ENCODE results near the gene KRT86. TPM values are rescaled to one million over a fixed set of nuclear protein-coding genes. Genes with fewer than 3 reads are reported as not detected.
"Not testable (repeated sequence)": the region's sequence is repeated elsewhere in the genome, so short reads cannot be mapped to it uniquely, and the experiment has no call there.

Gene KRT86
- total RNA-seq, 2 experiments from 2014 or later = not detected

GRCh38 chr12:52285851-52286530 lies 11.5 kb downstream of the KRT86 start:
- CTCF ChIA-PET = no interaction called here
- POLR2A ChIA-PET = no interaction called here

GRCh38 chr12:52286857-52287785 lies 12.7 kb downstream of the KRT86 start:
- CTCF ChIA-PET, POLR2A ChIA-PET: not testable (repeated sequence)

GRCh38 chr12:52287816-52288805 lies 13.7 kb downstream of the KRT86 start:
- CTCF ChIA-PET = not testable (repeated sequence)
- POLR2A ChIA-PET = interaction anchor here (0.6 kb wide), 1 partner anchor 92 kb away, joined by 3 read pairs; no protein-coding TSS in a partner anchor

GRCh38 chr12:52290483-52291134 lies 16.2 kb downstream of the KRT86 start:
- CTCF ChIA-PET, POLR2A ChIA-PET: not testable (repeated sequence)

GRCh38 chr12:52291267-52291935 lies 17.0 kb downstream of the KRT86 start, which contains the start of gene KRT81:
TSS of gene KRT81 (minus strand) at chr12:52291534. CDS start at chr12:52291465, 69 bp downstream.
- POLR2A ChIA-PET = no interaction called here

GRCh38 chr12:52293926-52294325 lies 19.5 kb downstream of the KRT86 start:
- POLR2A ChIA-PET = no interaction called here
- CTCF ChIA-PET = interaction anchor here (1.9 kb wide), 1 partner anchor 15 kb away, joined by 7 read pairs; no protein-coding TSS in a partner anchor

More at GRCh38 chr12:52291267-52291935, 17.0 kb downstream of the KRT86 start, which contains the start of gene KRT81:
- CTCF ChIA-PET = no interaction called here

GRCh38 chr12:52294803-52295202 lies 20.4 kb downstream of the KRT86 start:
- ChIA-PET POLR2A (no interaction called here), CTCF (interaction anchor here (1.9 kb wide), 1 partner anchor 16 kb away, joined by 7 read pairs; no protein-coding TSS in a partner anchor)

GRCh38 chr12:52295663-52296062 lies 21.2 kb downstream of the KRT86 start:
- ChIA-PET CTCF (interaction anchor here (1.9 kb wide), 1 partner anchor 17 kb away, joined by 7 read pairs; no protein-coding TSS in a partner anchor), POLR2A (no interaction called here)

GRCh38 chr12:52296572-52297215 lies 22.2 kb downstream of the KRT86 start:
- ChIA-PET CTCF (interaction anchor here (1.1 kb wide), 1 partner anchor 18 kb away, joined by 4 read pairs; no protein-coding TSS in a partner anchor), POLR2A (no interaction called here)

- ChIA-PET CTCF (no interaction called here), POLR2A (no interaction called here)
Observed at GRCh38 chr12:52298677-52299190, 24.3 kb downstream of the KRT86 start.

GRCh38 chr12:52300796-52301691 lies 26.6 kb downstream of the KRT86 start:
- CTCF ChIA-PET = no interaction called here
- POLR2A ChIA-PET = no interaction called here

- CTCF ChIA-PET = not testable (repeated sequence)
Observed at GRCh38 chr12:52301721-52302120, 27.3 kb downstream of the KRT86 start.

GRCh38 chr12:52302242-52302914 lies 27.9 kb downstream of the KRT86 start:
- POLR2A ChIA-PET = not testable (repeated sequence)

More at GRCh38 chr12:52301721-52302120, 27.3 kb downstream of the KRT86 start:
- POLR2A ChIA-PET = not testable (repeated sequence)

GRCh38 chr12:52304941-52305411 lies 30.5 kb downstream of the KRT86 start:
- POLR2A ChIA-PET, CTCF ChIA-PET: not testable (repeated sequence)

More at GRCh38 chr12:52302242-52302914, 27.9 kb downstream of the KRT86 start:
- CTCF ChIA-PET = not testable (repeated sequence)

- CTCF ChIA-PET = interaction anchor here (1.5 to 2.7 kb wide), 2 partner anchors 20 to 27 kb away, joined by 3 to 12 read pairs; no protein-coding TSS in a partner anchor
- POLR2A ChIA-PET = no interaction called here
Observed at GRCh38 chr12:52305921-52306705, 31.7 kb downstream of the KRT86 start.

Measured in activated CD8-positive, alpha-beta memory T cell treated with anti-CD3 and anti-CD28 coated beads for 36 hours (primary cell).